Ovary (tissue), 9 donors: ENCODE measurements around the gene SLC2A1. TPM values are rescaled to one million over a fixed set of nuclear protein-coding genes. Genes with fewer than 3 reads are reported as not detected.
A peak's percentile ranks its signal among the peaks of the same experiment; 100 is the strongest.

Experiments
- DNase-seq, 5 donors: peaks; one replicate each; pipeline ENCODE4 v3.0.0-alpha.2; 2019 to 2020
- H3K27ac ChIP-seq, 2 donors: fragments of 200-600 bp; one replicate each; pipeline versions ENCODE4 v1.5.1 to v1.8.0; 2019 to 2022
- H3K27me3 ChIP-seq: fragments of 200-600 bp; one replicate; pipeline ENCODE4 v1.8.0; 2022
- H3K36me3 ChIP-seq: fragments of 200-600 bp; sonication (generic); one replicate; pipeline ENCODE4 v1.5.1; 2019
- H3K4me1 ChIP-seq: one replicate; pipeline ENCODE4 v1.8.1; 2013; ENCODE audit warnings: mild to moderate bottlenecking, moderate library complexity; ENCODE audit not compliant: insufficient read depth
- H3K4me3 ChIP-seq: fragments of 200-600 bp; sonication (generic); one replicate; pipeline ENCODE4 v1.5.1; 2017
- H3K9me3 ChIP-seq, 2 donors: fragments of 200-600 bp in 1 of 2; sonication (generic) in 1 of 2; one replicate each; pipeline versions ENCODE4 v1.5.1 to v1.8.1; 2013 to 2019; ENCODE audit warnings: mild to moderate bottlenecking in 1 of 2, moderate library complexity in 1 of 2
- CTCF ChIP-seq, 3 donors: fragments of 450-650 bp in 2 of 3; fragments of 200-600 bp in 1 of 3; IDR thresholded peaks; one replicate each; pipeline versions ENCODE4 v1.5.1 to v1.8.0; 2016 to 2022; ENCODE audit warnings: antibody characterized with exemption in 3 of 3, mild to moderate bottlenecking in 1 of 3
- EP300 ChIP-seq: sonication (generic); formaldehyde crosslinking; IDR thresholded peaks from one replicate; pipeline ENCODE4 v1.6.1; 2017; ENCODE audit warnings: antibody characterized with exemption
- POLR2A ChIP-seq: fragments of 450-650 bp; IDR thresholded peaks from one replicate; pipeline ENCODE4 v1.6.1; 2017; ENCODE audit warnings: antibody characterized with exemption, mild to moderate bottlenecking, moderate library complexity
- WGBS, 3 donors: extraction: QIAGEN DNeasy Blood & Tissue Kit in 1 of 3; methylation state at CpG; one replicate each; pipeline versions ENCODE4 v1.1.5 to v1.1.7; 2013 to 2017; 5-methylcytosine and 5-hydroxymethylcytosine counted together
- intact Hi-C, 4 donors: fragments of 100-400 bp; cut with DNase I; formaldehyde crosslinking; loops; one replicate each; pipeline versions ENCODE4 v1.11.0 to v1.15.1; 2022 to 2023
- polyA plus RNA-seq, 2 donors: library from polyadenylated mRNA; stranded (reverse); fragments of 200-250 nt in 1 of 2; fragments of 350-450 nt in 1 of 2; fragmentation: Illumina TruSeq in 1 of 2; extraction: RNeasy Lipid Tissue Mini Kit (QIAGEN cat#74804) in 1 of 2; gene quantifications; one replicate each; pipeline ENCODE4 v1.2.3, GENCODE V29; 2013 to 2014
- total RNA-seq, 7 donors: library from RNA; depleted of rRNA in 2 of 7; stranded (reverse); fragments of >200 nt in 2 of 7; fragmentation: NEBNext Ultra II Directional in 3 of 7; extraction: Animal tissue kit (Norgen Biotek cat#: 25700) in 3 of 7; gene quantifications; one replicate each; pipeline versions ENCODE4 v1.1.0 to v1.2.4, GENCODE V29; 2016 to 2023
- donor health status: DM: no; HTN: no; CAD: no; lungs with moderate emphysema.
- donor health status: DM: no; HTN: no; CAD: no.
- donor health status: Bipolar disorder and iron deficiency.
- donor health status: DM: yes; HTN: yes; CAD: no.
- donor health status: DM: no; HTN: no; CAD: no.
- donor health status: DM: yes; HTN: yes; CAD: no.

SLC2A1 gene
- total and polyA plus RNA-seq, 9 donors: 10.3 to 65.4 (median 19.2) TPM

- Histone ChIP-seq H3K9me3 (no peaks in the 10 kb centered on the region), H3K36me3 (no peaks in the 10 kb centered on the region), H3K27me3 (no peaks in the 10 kb centered on the region), H3K4me1 (peaks cover 4% of the 10 kb centered on the region), H3K4me3 (peak overlapping the region; percentile 70), H3K27ac (peak overlapping the region; percentile 23 to 87)
- WGBS, 3 donors: 50 to 58% (median 51%) methylated on average over 26 of the region's 26 CpGs
- intact Hi-C loops: no loop called here
- DNase-seq: no peak
- TF ChIP-seq POLR2A (no peak), EP300 (no peak), CTCF (IDR thresholded peaks at IDR 0.05) (no peak)
Measured at GRCh38 chr1:42957229-42957879, 1.3 kb downstream of the SLC2A1 start.

GRCh38 chr1:42956739-42957138 lies 1.9 kb downstream of the SLC2A1 start:
- intact Hi-C loops: no loop called here
- no peaks in the 10 kb centered on the region for H3K27me3 ChIP-seq

GRCh38 chr1:42955311-42956063 lies 3.2 kb downstream of the SLC2A1 start:
- Histone ChIP-seq H3K27me3 (no peaks in the 10 kb centered on the region), H3K36me3 (no peaks in the 10 kb centered on the region), H3K4me3 (no peak overlapping the region), H3K27ac (no peak overlapping the region), H3K9me3 (no peaks in the 10 kb centered on the region), H3K4me1 (peaks cover 4% of the 10 kb centered on the region)
- DNase-seq: no peak
- WGBS, 3 donors: 86 to 91% (median 91%) methylated on average over 16 of the region's 16 CpGs
- intact Hi-C loops: no loop called here
- TF ChIP-seq CTCF (IDR thresholded peaks at IDR 0.05) (no peak), EP300 (no peak), POLR2A (no peak)

More at GRCh38 chr1:42956739-42957138, 1.9 kb downstream of the SLC2A1 start:
- H3K27ac ChIP-seq: peak overlapping the region in 1 of 2 donors; percentile 87
- H3K9me3 ChIP-seq: no peaks in the 10 kb centered on the region
- no peak overlapping the region for H3K4me3 ChIP-seq
- TF ChIP-seq EP300: no peak
- no peak for TF ChIP-seq POLR2A
- no peak for TF ChIP-seq CTCF (IDR thresholded peaks at IDR 0.05)
- H3K36me3 ChIP-seq: no peaks in the 10 kb centered on the region
- 91 to 94% (median 93%) methylated on average over 3 of the region's 3 CpGs for WGBS, 3 donors
- DNase-seq: no peak
- H3K4me1 ChIP-seq: peaks cover 4% of the 10 kb centered on the region

- no peaks in the 10 kb centered on the region for H3K36me3 ChIP-seq
- TF ChIP-seq EP300: no peak
- no peak for TF ChIP-seq POLR2A
- TF ChIP-seq CTCF (IDR thresholded peaks at IDR 0.05): no peak
- no peak for DNase-seq
- H3K27me3 ChIP-seq: no peaks in the 10 kb centered on the region
- H3K27ac ChIP-seq: no peak overlapping the region
- no peaks in the 10 kb centered on the region for H3K9me3 ChIP-seq
- H3K4me3 ChIP-seq: no peak overlapping the region
- WGBS, 3 donors: 91 to 96% (median 91%) methylated on average over 13 of the region's 13 CpGs
- intact Hi-C loops: no loop called here
- no peaks in the 10 kb centered on the region for H3K4me1 ChIP-seq
Measured at GRCh38 chr1:42953182-42954180, 5.2 kb downstream of the SLC2A1 start.
